Hepatocyte (in vitro differentiated cells): ENCODE data around the gene CDC42BPA.
A peak's percentile ranks its signal among the peaks of the same experiment; 100 is the strongest.

Source experiments
- CTCF ChIP-seq: fragments of 200-600 bp; sonication (generic); IDR thresholded peaks from 2 replicates; pipeline ENCODE4 v1.5.1; 2016; ENCODE audit warnings: antibody characterized with exemption, mild to moderate bottlenecking; ENCODE audit not compliant: poor library complexity
- EZH2 ChIP-seq: fragments of 200-600 bp; sonication (generic); IDR thresholded peaks from 2 replicates; pipeline ENCODE4 v1.6.1; 2016; ENCODE audit warnings: antibody characterized with exemption, mild to moderate bottlenecking, borderline replicate concordance
- EZH2phosphoT487 ChIP-seq: fragments of 200-600 bp; sonication (generic); IDR thresholded peaks from one replicate; pipeline ENCODE4 v1.6.1; 2018; ENCODE audit warnings: antibody characterized with exemption, mild to moderate bottlenecking, low read depth, moderate library complexity; ENCODE audit not compliant: unreplicated experiment, severe bottlenecking

GRCh38 chr1:227234998-227235405 lies 83.3 kb downstream of the CDC42BPA start:
- TF ChIP-seq CTCF (peak; percentile 40), EZH2 (no peak), EZH2phosphoT487 (no peak)
